ENCODE measurements around the gene TMEM250. TPM values are rescaled to one million over a fixed set of nuclear protein-coding genes. Genes with fewer than 3 reads are reported as not detected.
A peak's percentile ranks its signal among the peaks of the same experiment; 100 is the strongest.

TMEM250 gene
- total and polyA plus RNA-seq, 4 donors = 14.9 to 25.1 (median 20.5) TPM

- no peaks in the 10 kb centered on the region for H3K36me3 ChIP-seq (ENCODE audit: control insufficient read depth in 1 of 2, insufficient read depth in 2 of 2, low read length in 1 of 2)
- peak overlapping the region; percentile 57 to 69 for H3K27ac ChIP-seq (ENCODE audit: low read depth in 1 of 2, low read length in 2 of 2)
- H3K27me3 ChIP-seq (ENCODE audit: control insufficient read depth in 1 of 2, insufficient read depth in 2 of 2, low read length in 1 of 2) = no peaks in the 10 kb centered on the region
- H3K4me3 ChIP-seq (ENCODE audit: low read length in 2 of 2) = no peak overlapping the region
- DNase-seq (peak in 1 of 2 donors; percentile 41), ATAC-seq (ENCODE audit: low FRiP score) (no peak)
- H3K4me1 ChIP-seq (ENCODE audit: control insufficient read depth in 1 of 2, insufficient read depth in 2 of 2, low read length in 2 of 2) = peaks cover 0 to 2% of the 10 kb centered on the region in 2 donors
- no peaks in the 10 kb centered on the region for H3K9me3 ChIP-seq (ENCODE audit: control insufficient read depth, low read length)
- 34 to 40% methylated on average over 9 of the region's 9 CpGs for WGBS, 2 donors
- intact Hi-C loops (cut with DNase I) = loop anchor here in 1 of 2 donors (1.0 to 2.0 kb wide), 3 partner anchors 19 to 97 kb away; no protein-coding TSS in a partner anchor
Measured at GRCh38 chr9:136090056-136090735, 28.5 kb downstream of the TMEM250 start.

GRCh38 chr9:136089697-136090045 is 29.0 kb downstream of the TMEM250 start:
- Histone ChIP-seq H3K27me3 (ENCODE audit: control insufficient read depth in 1 of 2, insufficient read depth in 2 of 2, low read length in 1 of 2) (no peaks in the 10 kb centered on the region), H3K9me3 (ENCODE audit: control insufficient read depth, low read length) (no peaks in the 10 kb centered on the region), H3K36me3 (ENCODE audit: control insufficient read depth in 1 of 2, insufficient read depth in 2 of 2, low read length in 1 of 2) (no peaks in the 10 kb centered on the region), H3K4me1 (ENCODE audit: control insufficient read depth in 1 of 2, insufficient read depth in 2 of 2, low read length in 2 of 2) (peaks cover 0 to 2% of the 10 kb centered on the region in 2 donors), H3K27ac (ENCODE audit: low read depth in 1 of 2, low read length in 2 of 2) (peak overlapping the region in 1 of 2 donors; percentile 37), H3K4me3 (ENCODE audit: low read length in 2 of 2) (no peak overlapping the region)
- intact Hi-C loops (cut with DNase I) = loop anchor here (1.0 to 5.0 kb wide), 4 partner anchors 20 to 97 kb away; no protein-coding TSS in a partner anchor
- ATAC-seq (ENCODE audit: low FRiP score) (no peak), DNase-seq (no peak)
- WGBS, 2 donors = 2 to 3% methylated on average over 3 of the region's 3 CpGs

GRCh38 chr9:136088939-136089696 is 29.6 kb downstream of the TMEM250 start:
- 44 to 50% methylated on average over 22 of the region's 22 CpGs for WGBS, 2 donors
- Histone ChIP-seq H3K4me3 (ENCODE audit: low read length in 2 of 2) (no peak overlapping the region), H3K36me3 (ENCODE audit: control insufficient read depth in 1 of 2, insufficient read depth in 2 of 2, low read length in 1 of 2) (no peaks in the 10 kb centered on the region), H3K4me1 (ENCODE audit: control insufficient read depth in 1 of 2, insufficient read depth in 2 of 2, low read length in 2 of 2) (peaks cover 0 to 2% of the 10 kb centered on the region in 2 donors), H3K9me3 (ENCODE audit: control insufficient read depth, low read length) (no peaks in the 10 kb centered on the region), H3K27me3 (ENCODE audit: control insufficient read depth in 1 of 2, insufficient read depth in 2 of 2, low read length in 1 of 2) (no peaks in the 10 kb centered on the region), H3K27ac (ENCODE audit: low read depth in 1 of 2, low read length in 2 of 2) (peak overlapping the region in 1 of 2 donors; percentile 37)
- ATAC-seq (ENCODE audit: low FRiP score) (no peak), DNase-seq (peak; percentile 46 to 70)
- intact Hi-C loops (cut with DNase I) = loop anchor here in 1 of 2 donors (5.0 kb wide), 1 partner anchor 33 kb away; no protein-coding TSS in a partner anchor

- ATAC-seq (ENCODE audit: low FRiP score) (no peak), DNase-seq (peak in 1 of 2 donors; percentile 66)
- H3K9me3 ChIP-seq (ENCODE audit: control insufficient read depth, low read length) = no peaks in the 10 kb centered on the region
- 70 to 71% methylated on average over 15 of the region's 15 CpGs for WGBS, 2 donors
- intact Hi-C loops (cut with DNase I) = loop anchor here in 1 of 2 donors (5.0 kb wide), 1 partner anchor 34 kb away; no protein-coding TSS in a partner anchor
- H3K27me3 ChIP-seq (ENCODE audit: control insufficient read depth in 1 of 2, insufficient read depth in 2 of 2, low read length in 1 of 2) = no peaks in the 10 kb centered on the region
- no peaks in the 10 kb centered on the region for H3K36me3 ChIP-seq (ENCODE audit: control insufficient read depth in 1 of 2, insufficient read depth in 2 of 2, low read length in 1 of 2)
- H3K4me3 ChIP-seq (ENCODE audit: low read length in 2 of 2) = no peak overlapping the region
- peaks cover 0 to 2% of the 10 kb centered on the region in 2 donors for H3K4me1 ChIP-seq (ENCODE audit: control insufficient read depth in 1 of 2, insufficient read depth in 2 of 2, low read length in 2 of 2)
- peak overlapping the region in 1 of 2 donors; percentile 1 for H3K27ac ChIP-seq (ENCODE audit: low read depth in 1 of 2, low read length in 2 of 2)
Measured at GRCh38 chr9:136088481-136088938, 30.2 kb downstream of the TMEM250 start.

- DNase-seq (peak; percentile 32 to 62), ATAC-seq (ENCODE audit: low FRiP score) (no peak)
- Histone ChIP-seq H3K4me1 (ENCODE audit: control insufficient read depth in 1 of 2, insufficient read depth in 2 of 2, low read length in 2 of 2) (peaks cover 0 to 2% of the 10 kb centered on the region in 2 donors), H3K27ac (ENCODE audit: low read depth in 1 of 2, low read length in 2 of 2) (peak overlapping the region in 1 of 2 donors; percentile 89), H3K9me3 (ENCODE audit: control insufficient read depth, low read length) (no peaks in the 10 kb centered on the region), H3K4me3 (ENCODE audit: low read length in 2 of 2) (no peak overlapping the region), H3K36me3 (ENCODE audit: control insufficient read depth in 1 of 2, insufficient read depth in 2 of 2, low read length in 1 of 2) (no peaks in the 10 kb centered on the region), H3K27me3 (ENCODE audit: control insufficient read depth in 1 of 2, insufficient read depth in 2 of 2, low read length in 1 of 2) (no peaks in the 10 kb centered on the region)
- WGBS, 2 donors = 45 to 51% methylated on average over 24 of the region's 24 CpGs
- intact Hi-C loops (cut with DNase I) = loop anchor here in 1 of 2 donors (5.0 kb wide), 1 partner anchor 34 kb away; no protein-coding TSS in a partner anchor
Measured at GRCh38 chr9:136087741-136088480, 30.8 kb downstream of the TMEM250 start.

- H3K4me3 ChIP-seq (ENCODE audit: low read length in 2 of 2) = no peak overlapping the region
- intact Hi-C loops (cut with DNase I) = loop anchor here in 1 of 2 donors (5.0 kb wide), 1 partner anchor 35 kb away; no protein-coding TSS in a partner anchor
- H3K36me3 ChIP-seq (ENCODE audit: control insufficient read depth in 1 of 2, insufficient read depth in 2 of 2, low read length in 1 of 2) = no peaks in the 10 kb centered on the region
- H3K27ac ChIP-seq (ENCODE audit: low read depth in 1 of 2, low read length in 2 of 2) = peak overlapping the region; percentile 10 to 89
- H3K4me1 ChIP-seq (ENCODE audit: control insufficient read depth in 1 of 2, insufficient read depth in 2 of 2, low read length in 2 of 2) = no peaks in the 10 kb centered on the region
- 71% methylated on average over 21 of the region's 21 CpGs for WGBS, 2 donors
- ATAC-seq (ENCODE audit: low FRiP score) (no peak), DNase-seq (peak; percentile 42 to 71)
- H3K9me3 ChIP-seq (ENCODE audit: control insufficient read depth, low read length) = no peaks in the 10 kb centered on the region
- no peaks in the 10 kb centered on the region for H3K27me3 ChIP-seq (ENCODE audit: control insufficient read depth in 1 of 2, insufficient read depth in 2 of 2, low read length in 1 of 2)
Measured at GRCh38 chr9:136086951-136087740, 31.5 kb downstream of the TMEM250 start.

GRCh38 chr9:136086213-136086881 is 32.3 kb downstream of the TMEM250 start:
- Histone ChIP-seq H3K27ac (ENCODE audit: low read depth in 1 of 2, low read length in 2 of 2) (peak overlapping the region in 1 of 2 donors; percentile 89), H3K36me3 (ENCODE audit: control insufficient read depth in 1 of 2, insufficient read depth in 2 of 2, low read length in 1 of 2) (no peaks in the 10 kb centered on the region), H3K9me3 (ENCODE audit: control insufficient read depth, low read length) (no peaks in the 10 kb centered on the region), H3K27me3 (ENCODE audit: control insufficient read depth in 1 of 2, insufficient read depth in 2 of 2, low read length in 1 of 2) (no peaks in the 10 kb centered on the region), H3K4me3 (ENCODE audit: low read length in 2 of 2) (no peak overlapping the region), H3K4me1 (ENCODE audit: control insufficient read depth in 1 of 2, insufficient read depth in 2 of 2, low read length in 2 of 2) (no peaks in the 10 kb centered on the region)
- DNase-seq (peak; percentile 73 to 80), ATAC-seq (ENCODE audit: low FRiP score) (peak; percentile 24)
- intact Hi-C loops (cut with DNase I) = loop anchor here in 1 of 2 donors (5.0 kb wide), 1 partner anchor 36 kb away; no protein-coding TSS in a partner anchor
- 13 to 14% methylated on average over 22 to 24 of the region's 24 CpGs for WGBS, 2 donors
